Activated T-cell treated with anti-CD3 and anti-CD28 coated beads for 1 hour (primary cell): Measurements from ENCODE around the gene CD79B.

Source experiments
- DNase-seq: peaks from one replicate; pipeline ENCODE4 v3.0.0-alpha.2; 2020; ENCODE audit warnings: low read depth

CD79B gene

GRCh38 chr17:63931981-63932561, at the start of gene CD79B:
Gene CD79B (minus strand): TSS chr17:63932331. CDS start chr17:63932261, 70 bp downstream.
- DNase-seq = no peak

- DNase-seq = no peak
These were observed 46.4 kb upstream of the CD79B start for GRCh38 chr17:63978272-63979200.

GRCh38 chr17:63976702-63977101, 44.6 kb upstream of the CD79B start:
- DNase-seq = no peak

GRCh38 chr17:63975541-63976092, 43.5 kb upstream of the CD79B start:
- DNase-seq = no peak

GRCh38 chr17:63974594-63975192, 42.6 kb upstream of the CD79B start:
- no peak for DNase-seq

- DNase-seq = no peak
These were observed 41.9 kb upstream of the CD79B start for GRCh38 chr17:63973930-63974593.

GRCh38 chr17:63973247-63973646, 41.1 kb upstream of the CD79B start:
- no peak for DNase-seq

GRCh38 chr17:63972796-63973195, 40.7 kb upstream of the CD79B start, which contains the start of gene SCN4A:
Gene SCN4A (minus strand): TSS chr17:63972918. CDS start chr17:63972841, 77 bp downstream.
- DNase-seq = no peak

GRCh38 chr17:63969278-63969677, 37.1 kb upstream of the CD79B start:
- no peak for DNase-seq

GRCh38 chr17:63967953-63968352, 35.8 kb upstream of the CD79B start:
- no peak for DNase-seq

- DNase-seq = no peak
These were observed 34.6 kb upstream of the CD79B start for GRCh38 chr17:63966646-63967264.

GRCh38 chr17:63963123-63963522, 31.0 kb upstream of the CD79B start:
- DNase-seq = no peak

GRCh38 chr17:63962298-63962744, 30.2 kb upstream of the CD79B start:
- no peak for DNase-seq

GRCh38 chr17:63961355-63962212, 29.5 kb upstream of the CD79B start:
- no peak for DNase-seq

- DNase-seq = no peak
These were observed 28.3 kb upstream of the CD79B start for GRCh38 chr17:63960430-63960829.

GRCh38 chr17:63960006-63960405, 27.9 kb upstream of the CD79B start:
- DNase-seq = no peak

- no peak for DNase-seq
These were observed 24.3 kb upstream of the CD79B start for GRCh38 chr17:63956296-63956920.

GRCh38 chr17:63955791-63956190, 23.7 kb upstream of the CD79B start:
- no peak for DNase-seq

GRCh38 chr17:63955232-63955631, 23.1 kb upstream of the CD79B start:
- no peak for DNase-seq
